ENCODE results near the gene MYO7A. TPM values are rescaled to one million over a fixed set of nuclear protein-coding genes. Genes with fewer than 3 reads are reported as not detected.

Gene MYO7A
- total RNA-seq, 2 experiments from 2014 or later = 0.61 to 0.63 TPM

DNA sequence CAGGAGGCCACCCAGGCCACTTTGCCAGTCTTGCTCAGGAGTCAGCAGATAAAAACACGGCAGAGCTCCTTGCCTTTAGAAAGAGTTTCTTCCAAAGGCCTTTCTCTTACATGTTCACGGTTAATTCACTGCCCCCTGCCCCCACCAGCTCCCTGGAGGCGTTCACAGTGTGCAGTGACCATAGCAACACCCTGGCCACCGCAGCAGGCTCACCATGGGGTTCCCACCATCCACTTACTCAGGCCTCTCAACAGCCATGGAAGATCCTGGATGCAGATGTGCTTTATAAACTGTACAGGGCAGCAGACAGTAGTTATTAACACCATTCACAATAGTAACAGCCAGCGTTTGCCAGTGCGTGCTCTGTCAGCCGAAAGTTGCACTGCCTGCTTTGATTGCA is 10.6 kb upstream of the MYO7A start:
- Mint-ChIP-seq H3K9me3 (no peaks in the 10 kb centered on the region), H3K27ac (no peak overlapping the region), H3K36me3 (ENCODE audit: low read depth) (no peaks in the 10 kb centered on the region), H3K4me1 (ENCODE audit: low read depth) (no peaks in the 10 kb centered on the region), H3K4me3 (no peak overlapping the region), H3K27me3 (no peaks in the 10 kb centered on the region)
- no peaks in the 10 kb centered on the region for H3K36me3 ChIP-seq (ENCODE audit: insufficient read depth, low read length)
- ChIA-PET CTCF (no interaction called here), POLR2A (no interaction called here)
- DNase-seq = no peak
- H3K4me1 ChIP-seq (ENCODE audit: insufficient read depth, low read length) = no peaks in the 10 kb centered on the region
- no peaks in the 10 kb centered on the region for H3K27me3 ChIP-seq (ENCODE audit: control insufficient read depth in 1 of 2, insufficient read depth in 2 of 2, low read length in 2 of 2)
- H3K27ac ChIP-seq (ENCODE audit: low read depth in 1 of 2, low read length in 2 of 2) = no peak overlapping the region
- H3K9me3 ChIP-seq (ENCODE audit: control insufficient read depth in 1 of 2, insufficient read depth in 1 of 2, low read length in 2 of 2) = no peaks in the 10 kb centered on the region
- intact Hi-C loops (cut with DNase I, micrococcal nuclease) = no loop called here
- no peak overlapping the region for H3K4me3 ChIP-seq (ENCODE audit: low read length)
- no peak for ATAC-seq (ENCODE audit: poor library complexity)
- TF ChIP-seq, protein P1, sequence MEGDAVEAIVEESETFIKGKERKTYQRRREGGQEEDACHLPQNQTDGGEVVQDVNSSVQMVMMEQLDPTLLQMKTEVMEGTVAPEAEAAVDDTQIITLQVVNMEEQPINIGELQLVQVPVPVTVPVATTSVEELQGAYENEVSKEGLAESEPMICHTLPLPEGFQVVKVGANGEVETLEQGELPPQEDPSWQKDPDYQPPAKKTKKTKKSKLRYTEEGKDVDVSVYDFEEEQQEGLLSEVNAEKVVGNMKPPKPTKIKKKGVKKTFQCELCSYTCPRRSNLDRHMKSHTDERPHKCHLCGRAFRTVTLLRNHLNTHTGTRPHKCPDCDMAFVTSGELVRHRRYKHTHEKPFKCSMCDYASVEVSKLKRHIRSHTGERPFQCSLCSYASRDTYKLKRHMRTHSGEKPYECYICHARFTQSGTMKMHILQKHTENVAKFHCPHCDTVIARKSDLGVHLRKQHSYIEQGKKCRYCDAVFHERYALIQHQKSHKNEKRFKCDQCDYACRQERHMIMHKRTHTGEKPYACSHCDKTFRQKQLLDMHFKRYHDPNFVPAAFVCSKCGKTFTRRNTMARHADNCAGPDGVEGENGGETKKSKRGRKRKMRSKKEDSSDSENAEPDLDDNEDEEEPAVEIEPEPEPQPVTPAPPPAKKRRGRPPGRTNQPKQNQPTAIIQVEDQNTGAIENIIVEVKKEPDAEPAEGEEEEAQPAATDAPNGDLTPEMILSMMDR (IDR thresholded peaks at IDR 0.05) = no peak

DNA sequence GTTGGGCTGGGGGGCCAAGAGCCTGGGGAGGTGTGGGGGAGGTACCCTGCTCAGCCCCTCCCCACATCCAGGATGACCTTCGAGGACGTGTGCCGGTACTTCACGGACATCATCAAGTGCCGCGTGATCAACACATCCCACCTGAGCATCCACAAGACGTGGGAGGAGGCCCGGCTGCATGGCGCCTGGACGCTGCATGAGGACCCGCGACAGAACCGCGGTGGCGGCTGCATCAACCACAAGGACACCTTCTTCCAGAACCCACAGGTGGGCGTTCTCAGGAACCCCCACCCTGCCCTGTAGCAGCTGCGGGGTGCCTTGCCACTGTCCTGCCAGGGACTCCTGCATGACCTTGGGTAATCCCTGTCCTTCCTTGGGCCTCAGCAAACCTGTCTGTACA is 10.0 kb upstream of the MYO7A start:
- Mint-ChIP-seq H3K4me3 (no peak overlapping the region), H3K9me3 (no peaks in the 10 kb centered on the region), H3K27me3 (no peaks in the 10 kb centered on the region), H3K4me1 (ENCODE audit: low read depth) (no peaks in the 10 kb centered on the region), H3K36me3 (ENCODE audit: low read depth) (no peaks in the 10 kb centered on the region), H3K27ac (no peak overlapping the region)
- Histone ChIP-seq H3K36me3 (ENCODE audit: insufficient read depth, low read length) (no peaks in the 10 kb centered on the region), H3K27ac (ENCODE audit: low read depth in 1 of 2, low read length in 2 of 2) (no peak overlapping the region), H3K4me1 (ENCODE audit: insufficient read depth, low read length) (no peaks in the 10 kb centered on the region), H3K27me3 (ENCODE audit: control insufficient read depth in 1 of 2, insufficient read depth in 2 of 2, low read length in 2 of 2) (no peaks in the 10 kb centered on the region), H3K4me3 (ENCODE audit: low read length) (no peak overlapping the region), H3K9me3 (ENCODE audit: control insufficient read depth in 1 of 2, insufficient read depth in 1 of 2, low read length in 2 of 2) (no peaks in the 10 kb centered on the region)
- DNase-seq = no peak
- intact Hi-C loops (cut with DNase I, micrococcal nuclease) = no loop called here
- ATAC-seq (ENCODE audit: poor library complexity) = no peak
- ChIA-PET POLR2A (no interaction called here), CTCF (no interaction called here)
- TF ChIP-seq, protein P1 (IDR thresholded peaks at IDR 0.05) = no peak

DNA sequence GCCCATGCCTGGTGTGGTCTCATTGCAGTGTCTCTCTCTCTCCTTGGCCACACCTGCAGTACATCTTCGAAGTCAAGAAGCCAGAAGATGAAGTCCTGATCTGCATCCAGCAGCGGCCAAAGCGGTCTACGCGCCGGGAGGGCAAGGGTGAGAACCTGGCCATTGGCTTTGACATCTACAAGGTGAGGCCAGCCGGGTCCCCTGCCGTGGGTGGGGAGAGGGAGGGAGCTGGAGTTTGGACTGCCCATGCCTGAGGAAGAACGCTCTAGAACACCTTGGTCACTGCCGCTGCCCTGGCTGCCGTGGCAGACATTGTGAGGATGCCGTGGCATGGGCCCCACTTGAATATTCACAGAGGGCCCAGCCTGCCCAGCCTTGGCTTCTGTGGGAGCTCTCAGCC is 9.1 kb upstream of the MYO7A start:
- ChIA-PET POLR2A (no interaction called here), CTCF (no interaction called here)
- Mint-ChIP-seq H3K36me3 (ENCODE audit: low read depth) (no peaks in the 10 kb centered on the region), H3K4me1 (ENCODE audit: low read depth) (no peaks in the 10 kb centered on the region), H3K9me3 (no peaks in the 10 kb centered on the region), H3K4me3 (no peak overlapping the region), H3K27ac (no peak overlapping the region), H3K27me3 (no peaks in the 10 kb centered on the region)
- H3K9me3 ChIP-seq (ENCODE audit: control insufficient read depth in 1 of 2, insufficient read depth in 1 of 2, low read length in 2 of 2) = no peaks in the 10 kb centered on the region
- no peak for DNase-seq
- ATAC-seq (ENCODE audit: poor library complexity) = no peak
- no peaks in the 10 kb centered on the region for H3K36me3 ChIP-seq (ENCODE audit: insufficient read depth, low read length)
- TF ChIP-seq, protein P1 (IDR thresholded peaks at IDR 0.05) = no peak
- no peaks in the 10 kb centered on the region for H3K27me3 ChIP-seq (ENCODE audit: control insufficient read depth in 1 of 2, insufficient read depth in 2 of 2, low read length in 2 of 2)
- intact Hi-C loops (cut with DNase I, micrococcal nuclease) = no loop called here
- H3K4me1 ChIP-seq (ENCODE audit: insufficient read depth, low read length) = no peaks in the 10 kb centered on the region
- H3K4me3 ChIP-seq (ENCODE audit: low read length) = no peak overlapping the region
- H3K27ac ChIP-seq (ENCODE audit: low read depth in 1 of 2, low read length in 2 of 2) = no peak overlapping the region

All from CD4-positive, alpha-beta T cell (primary cell).